Tibial nerve (tissue), 4 donors: ENCODE data around the gene RNF13. TPM values are rescaled to one million over a fixed set of nuclear protein-coding genes. Genes with fewer than 3 reads are reported as not detected.

Source experiments
- DNase-seq, 2 donors: peaks; one replicate each; pipeline ENCODE4 v3.0.0-alpha.2; 2019; ENCODE audit warnings: low spot score in 2 of 2
- H3K27ac ChIP-seq, 4 donors: fragments of 200-600 bp; sonication (generic) in 3 of 4; one replicate each; pipeline ENCODE4 v1.5.1; 2017 to 2019; ENCODE audit warnings: mild to moderate bottlenecking in 1 of 4
- H3K27me3 ChIP-seq, 2 donors: fragments of 200-600 bp; sonication (generic) in 1 of 2; one replicate each; pipeline versions ENCODE4 v1.5.1 to v1.6.0; 2017 to 2019
- H3K36me3 ChIP-seq, 3 donors: fragments of 200-600 bp; sonication (generic); one replicate each; pipeline ENCODE4 v1.5.1; 2018 to 2019
- H3K4me1 ChIP-seq, 4 donors: fragments of 200-600 bp; sonication (generic) in 3 of 4; one replicate each; pipeline ENCODE4 v1.5.1; 2017 to 2019
- H3K4me3 ChIP-seq, 4 donors: fragments of 200-600 bp; sonication (generic) in 3 of 4; one replicate each; pipeline ENCODE4 v1.5.1; 2017 to 2019; ENCODE audit warnings: mild to moderate bottlenecking in 1 of 4, moderate library complexity in 1 of 4
- H3K9me3 ChIP-seq, 4 donors: fragments of 200-600 bp; sonication (generic) in 3 of 4; one replicate each; pipeline ENCODE4 v1.5.1; 2017 to 2019
- CTCF ChIP-seq, 5 experiments: fragments of 200-600 bp in 3 of 5; fragments of 450-650 bp in 2 of 5; sonication (generic) in 3 of 5; IDR thresholded peaks; one replicate each; pipeline ENCODE4 v1.5.1; 2016 to 2019; ENCODE audit warnings: antibody characterized with exemption in 5 of 5, mild to moderate bottlenecking in 3 of 5, moderate library complexity in 2 of 5
- EP300 ChIP-seq, 2 donors: sonication (generic); formaldehyde crosslinking; IDR thresholded peaks; one replicate each; pipeline ENCODE4 v1.6.1; 2017; ENCODE audit warnings: antibody characterized with exemption in 2 of 2, mild to moderate bottlenecking in 1 of 2
- POLR2A ChIP-seq, 2 donors: fragments of 450-650 bp; IDR thresholded peaks; one replicate each; pipeline ENCODE4 v1.6.1; 2017; ENCODE audit warnings: antibody characterized with exemption in 2 of 2, mild to moderate bottlenecking in 2 of 2, moderate library complexity in 2 of 2
- WGBS, 2 donors: methylation state at CpG; one replicate each; pipeline ENCODE4 v1.1.5; 2018; 5-methylcytosine and 5-hydroxymethylcytosine counted together
- total RNA-seq, 4 donors: library from RNA; depleted of rRNA; stranded (reverse); fragments of >200 nt; gene quantifications; one replicate each; pipeline ENCODE4 v1.1.0, GENCODE V29; 2016

RNF13 gene
- total RNA-seq, 4 donors from 2014 or later = 107 to 142 (median 128) TPM

DNA sequence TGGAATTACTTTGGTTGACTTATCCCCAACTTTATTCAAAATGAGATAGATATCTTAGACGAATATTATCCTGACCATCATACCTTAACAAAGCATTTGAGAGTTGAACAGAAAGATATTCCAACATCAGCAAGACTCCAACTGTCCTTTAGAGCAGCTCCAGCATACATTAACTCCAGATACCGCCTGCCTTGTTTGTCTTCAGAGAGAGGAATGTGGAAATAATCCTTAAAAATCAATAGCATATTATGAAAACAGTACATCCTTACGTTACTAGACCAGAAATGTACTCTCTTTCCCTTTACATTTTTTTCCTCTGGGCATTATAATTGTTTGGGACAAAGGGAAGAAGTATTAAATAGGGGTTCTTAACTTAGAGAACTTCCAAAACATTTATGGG lies 22.3 kb upstream of the RNF13 start:
- Histone ChIP-seq H3K36me3 (no peaks in the 10 kb centered on the region), H3K27me3 (no peaks in the 10 kb centered on the region), H3K9me3 (no peaks in the 10 kb centered on the region), H3K27ac (no peak overlapping the region), H3K4me1 (peaks cover 0 to 9% (median 0%) of the 10 kb centered on the region in 4 donors), H3K4me3 (no peak overlapping the region)
- no peak for TF ChIP-seq CTCF (IDR thresholded peaks at IDR 0.05)
- no peak for TF ChIP-seq EP300 (IDR thresholded peaks at IDR 0.05)
- no peak for TF ChIP-seq POLR2A (IDR thresholded peaks at IDR 0.05)
- no peak for DNase-seq
- WGBS, 2 donors = 63 to 70% methylated on average over 3 of the region's 3 CpGs

DNA sequence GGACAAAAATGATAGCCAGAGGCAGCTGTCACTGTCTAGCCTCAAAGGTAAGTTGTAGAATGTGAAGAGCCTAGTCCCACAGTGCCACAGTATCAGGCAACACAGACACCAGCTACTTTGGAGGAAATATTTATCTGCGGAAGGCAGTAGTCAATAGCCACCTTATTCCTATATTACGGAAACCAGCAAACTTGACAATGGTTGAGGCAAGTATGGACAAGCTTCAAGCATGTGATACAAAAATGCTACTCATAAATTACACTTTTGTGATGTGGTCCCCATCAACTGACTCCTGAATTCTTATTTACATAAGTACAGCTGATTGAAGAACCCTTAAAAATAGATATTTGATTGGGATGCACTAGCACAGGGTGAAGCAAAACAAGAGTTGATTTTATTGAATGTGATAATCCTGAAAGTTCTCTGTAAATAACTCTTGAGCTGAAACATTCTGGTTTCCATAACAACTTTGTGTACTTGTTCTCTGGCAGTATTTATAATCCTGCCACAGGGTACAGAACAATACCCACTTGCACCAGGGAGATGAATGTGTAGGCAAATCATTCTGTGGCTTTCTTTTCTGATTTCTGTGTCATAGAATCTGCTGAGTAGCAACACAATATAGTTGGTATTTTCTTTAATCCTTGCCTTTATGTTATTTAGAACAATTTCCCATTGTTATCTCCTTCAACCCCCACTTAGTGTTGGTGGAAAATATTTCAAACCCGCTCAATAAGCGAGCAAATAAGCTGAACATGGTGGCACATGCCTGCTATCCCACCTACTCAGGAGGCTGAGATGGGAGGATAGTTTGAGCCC lies 20.4 kb upstream of the RNF13 start, which contains the start of gene ANKUB1:
TSS of gene ANKUB1 (minus strand) at position 103 of the 819 bp plus-strand sequence. CDS start 188 bp downstream, outside the sequence.
- H3K36me3 ChIP-seq = no peaks in the 10 kb centered on the region
- H3K9me3 ChIP-seq = no peaks in the 10 kb centered on the region
- no peaks in the 10 kb centered on the region for H3K27me3 ChIP-seq
- no peak for TF ChIP-seq CTCF (IDR thresholded peaks at IDR 0.05)
- no peak for TF ChIP-seq EP300 (IDR thresholded peaks at IDR 0.05)
- no peak for TF ChIP-seq POLR2A (IDR thresholded peaks at IDR 0.05)
- WGBS, 2 donors = 60 to 71% methylated on average over 4 of the region's 4 CpGs
- peak within 1 kb of the TSS in 2 of 4 donors; percentile 69 to 74 for H3K27ac ChIP-seq
- H3K4me3 ChIP-seq = no peak within 1 kb of the TSS
- no peak for DNase-seq
- peaks cover 0 to 7% (median 0%) of the 10 kb centered on the region in 4 donors for H3K4me1 ChIP-seq

GRCh38 chr3:149796026-149796425 lies 17.0 kb upstream of the RNF13 start:
- 82 to 89% methylated on average over 1 of the region's 1 CpG for WGBS, 2 donors
- Histone ChIP-seq H3K4me1 (no peaks in the 10 kb centered on the region), H3K36me3 (no peaks in the 10 kb centered on the region), H3K4me3 (no peak overlapping the region), H3K27ac (no peak overlapping the region), H3K9me3 (peaks cover 0 to 4% (median 0%) of the 10 kb centered on the region in 4 donors), H3K27me3 (no peaks in the 10 kb centered on the region)
- DNase-seq = no peak
- TF ChIP-seq POLR2A (IDR thresholded peaks at IDR 0.05) (no peak), CTCF (IDR thresholded peaks at IDR 0.05) (no peak)

GRCh38 chr3:149800693-149801092 lies 12.3 kb upstream of the RNF13 start:
- DNase-seq = no peak
- no peak overlapping the region for H3K27ac ChIP-seq

More at GRCh38 chr3:149800693-149801092, 12.3 kb upstream of the RNF13 start:
- Histone ChIP-seq H3K36me3 (no peaks in the 10 kb centered on the region), H3K4me3 (no peak overlapping the region), H3K27me3 (no peaks in the 10 kb centered on the region), H3K9me3 (peaks cover 0 to 4% (median 0%) of the 10 kb centered on the region in 4 donors), H3K4me1 (no peaks in the 10 kb centered on the region)
- WGBS, 2 donors = 87 to 92% methylated on average over 8 of the region's 8 CpGs
- TF ChIP-seq POLR2A (IDR thresholded peaks at IDR 0.05) (no peak), EP300 (IDR thresholded peaks at IDR 0.05) (no peak), CTCF (IDR thresholded peaks at IDR 0.05) (no peak)
